Fibroblast of gingiva (primary cell): Measurements from ENCODE around the gene APBA2.

ENCODE experiments used
- DNase-seq: peaks from one replicate; pipeline ENCODE4 v3.0.0-alpha.2; 2011; ENCODE audit warnings: low read depth

The APBA2 gene

GRCh38 chr15:28957606-28958498 lies 72.1 kb downstream of the APBA2 start:
- DNase-seq, result no peak

GRCh38 chr15:28959326-28959725 lies 73.6 kb downstream of the APBA2 start:
- no peak for DNase-seq

- no peak for DNase-seq
These were observed 75.2 kb downstream of the APBA2 start for GRCh38 chr15:28960979-28961378.

GRCh38 chr15:28961391-28961790 lies 75.6 kb downstream of the APBA2 start:
- no peak for DNase-seq

GRCh38 chr15:28962851-28963710 lies 77.3 kb downstream of the APBA2 start:
- no peak for DNase-seq

GRCh38 chr15:28963711-28964081 lies 77.9 kb downstream of the APBA2 start:
- DNase-seq, result no peak

- no peak for DNase-seq
These were observed 78.3 kb downstream of the APBA2 start for GRCh38 chr15:28964098-28964497.

GRCh38 chr15:28967066-28967465 lies 81.3 kb downstream of the APBA2 start:
- no peak for DNase-seq

GRCh38 chr15:28967990-28968389 lies 82.2 kb downstream of the APBA2 start:
- DNase-seq, result no peak

GRCh38 chr15:28969511-28970085 lies 83.8 kb downstream of the APBA2 start:
- DNase-seq, result no peak

GRCh38 chr15:28974142-28974541 lies 88.4 kb downstream of the APBA2 start:
- DNase-seq, result no peak

GRCh38 chr15:28975766-28976179 lies 90.0 kb downstream of the APBA2 start:
- DNase-seq, result peak; percentile 10

GRCh38 chr15:28977377-28978010 lies 91.7 kb downstream of the APBA2 start:
- peak; percentile 86 for DNase-seq

- DNase-seq, result no peak
These were observed 92.2 kb downstream of the APBA2 start for GRCh38 chr15:28978011-28978378.

- DNase-seq, result no peak
These were observed 92.9 kb downstream of the APBA2 start for GRCh38 chr15:28978661-28979060.

GRCh38 chr15:28979208-28979841 lies 93.6 kb downstream of the APBA2 start:
- DNase-seq, result no peak

- DNase-seq, result no peak
These were observed 95.1 kb downstream of the APBA2 start for GRCh38 chr15:28980709-28981350.

GRCh38 chr15:28981351-28981720 lies 95.6 kb downstream of the APBA2 start:
- DNase-seq, result no peak

- DNase-seq, result no peak
These were observed 96.1 kb downstream of the APBA2 start for GRCh38 chr15:28981921-28982320.

GRCh38 chr15:28982886-28983285 lies 97.1 kb downstream of the APBA2 start:
- DNase-seq, result no peak
